ENCODE results near the gene RAPGEF4.

Gene RAPGEF4

DNA sequence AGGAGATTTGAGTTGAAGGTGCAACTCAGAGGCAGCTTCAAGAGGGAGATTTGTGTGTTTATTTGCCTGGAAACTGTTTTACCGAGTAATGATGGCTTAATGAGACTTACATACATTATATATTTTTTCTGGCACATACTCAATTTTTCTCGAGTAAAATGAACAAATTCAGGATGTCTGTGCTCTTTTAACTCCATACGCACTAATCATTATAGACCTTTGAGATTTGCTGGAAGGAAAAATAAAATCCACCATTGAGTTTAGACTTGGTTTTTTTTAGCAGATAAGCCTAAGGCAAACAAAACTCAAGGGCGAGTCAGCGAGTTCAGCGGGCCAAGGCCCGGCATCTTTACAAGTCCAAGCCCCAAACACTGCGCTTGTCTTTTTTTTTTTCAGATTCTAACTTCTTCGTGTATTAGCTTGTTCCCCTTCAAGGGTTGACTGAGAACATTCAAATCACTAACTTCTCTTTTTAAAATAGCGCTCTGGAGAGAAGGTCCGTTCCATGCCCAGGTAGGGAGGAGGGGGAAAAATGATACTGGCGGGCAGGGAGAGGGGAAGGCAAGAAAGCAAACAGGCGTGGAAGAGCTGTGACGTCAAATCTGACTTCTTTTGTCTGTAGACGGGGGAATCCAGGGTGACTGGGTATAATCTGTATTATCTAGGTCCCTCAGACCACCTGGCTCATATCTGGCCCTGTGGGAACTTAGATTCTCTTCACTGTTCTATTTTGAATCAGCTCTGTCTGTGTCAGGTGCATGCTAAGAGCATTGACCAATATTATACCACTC, 267.3 kb downstream of the RAPGEF4 start:
- H3K4me3 ChIP-seq (ENCODE audit: low read depth, low read length): no peak overlapping the region
- TF ChIP-seq, protein P1, sequence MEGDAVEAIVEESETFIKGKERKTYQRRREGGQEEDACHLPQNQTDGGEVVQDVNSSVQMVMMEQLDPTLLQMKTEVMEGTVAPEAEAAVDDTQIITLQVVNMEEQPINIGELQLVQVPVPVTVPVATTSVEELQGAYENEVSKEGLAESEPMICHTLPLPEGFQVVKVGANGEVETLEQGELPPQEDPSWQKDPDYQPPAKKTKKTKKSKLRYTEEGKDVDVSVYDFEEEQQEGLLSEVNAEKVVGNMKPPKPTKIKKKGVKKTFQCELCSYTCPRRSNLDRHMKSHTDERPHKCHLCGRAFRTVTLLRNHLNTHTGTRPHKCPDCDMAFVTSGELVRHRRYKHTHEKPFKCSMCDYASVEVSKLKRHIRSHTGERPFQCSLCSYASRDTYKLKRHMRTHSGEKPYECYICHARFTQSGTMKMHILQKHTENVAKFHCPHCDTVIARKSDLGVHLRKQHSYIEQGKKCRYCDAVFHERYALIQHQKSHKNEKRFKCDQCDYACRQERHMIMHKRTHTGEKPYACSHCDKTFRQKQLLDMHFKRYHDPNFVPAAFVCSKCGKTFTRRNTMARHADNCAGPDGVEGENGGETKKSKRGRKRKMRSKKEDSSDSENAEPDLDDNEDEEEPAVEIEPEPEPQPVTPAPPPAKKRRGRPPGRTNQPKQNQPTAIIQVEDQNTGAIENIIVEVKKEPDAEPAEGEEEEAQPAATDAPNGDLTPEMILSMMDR (IDR thresholded peaks at IDR 0.05; ENCODE audit: borderline replicate concordance, insufficient read depth, low read depth, low read length): no peak

DNA sequence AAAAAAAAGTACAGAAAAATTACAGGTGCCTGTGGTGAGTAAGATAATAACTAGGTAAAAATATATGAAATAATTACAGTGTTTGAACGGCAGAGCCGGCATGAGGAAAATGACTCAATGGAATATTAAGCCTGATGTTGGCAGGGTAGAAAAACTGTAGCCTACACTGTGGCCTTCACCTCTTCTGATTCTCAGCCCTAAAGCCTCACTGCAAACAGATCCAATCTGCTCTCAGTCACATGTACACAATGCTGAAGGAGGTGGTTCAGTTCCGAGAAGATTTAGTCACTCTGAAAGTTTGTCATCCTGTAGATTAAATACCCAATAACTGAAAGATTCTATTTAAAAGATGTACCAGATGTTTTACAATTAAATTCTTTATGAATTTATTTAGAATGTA, 273.1 kb downstream of the RAPGEF4 start:
- TF ChIP-seq, protein P1 (IDR thresholded peaks at IDR 0.05; ENCODE audit: borderline replicate concordance, insufficient read depth, low read depth, low read length): no peak

DNA sequence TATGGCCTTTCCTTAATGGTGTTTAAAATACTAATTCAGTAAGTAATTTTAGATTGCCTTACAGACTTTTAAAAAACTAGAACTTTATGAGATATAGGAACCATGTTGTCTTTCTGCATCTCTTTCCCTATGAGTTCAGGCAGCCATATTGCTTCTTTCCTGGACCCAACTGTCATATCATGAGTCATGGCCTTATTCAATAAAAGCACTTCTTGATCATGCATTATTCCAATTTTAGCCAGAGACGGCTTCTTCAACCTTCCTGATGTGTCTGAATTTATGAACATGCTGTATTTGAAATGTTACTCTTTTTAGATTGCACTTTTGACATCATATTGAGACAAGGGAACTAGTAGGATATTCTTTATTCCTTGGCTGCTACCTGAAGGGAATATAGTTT, 274.6 kb downstream of the RAPGEF4 start:
- TF ChIP-seq, protein P1 (IDR thresholded peaks at IDR 0.05; ENCODE audit: borderline replicate concordance, insufficient read depth, low read depth, low read length): no peak
- no peak overlapping the region for H3K4me3 ChIP-seq (ENCODE audit: low read depth, low read length)

More for the DNA sequence above, 273.1 kb downstream of the RAPGEF4 start:
- H3K4me3 ChIP-seq (ENCODE audit: low read depth, low read length): no peak overlapping the region

DNA sequence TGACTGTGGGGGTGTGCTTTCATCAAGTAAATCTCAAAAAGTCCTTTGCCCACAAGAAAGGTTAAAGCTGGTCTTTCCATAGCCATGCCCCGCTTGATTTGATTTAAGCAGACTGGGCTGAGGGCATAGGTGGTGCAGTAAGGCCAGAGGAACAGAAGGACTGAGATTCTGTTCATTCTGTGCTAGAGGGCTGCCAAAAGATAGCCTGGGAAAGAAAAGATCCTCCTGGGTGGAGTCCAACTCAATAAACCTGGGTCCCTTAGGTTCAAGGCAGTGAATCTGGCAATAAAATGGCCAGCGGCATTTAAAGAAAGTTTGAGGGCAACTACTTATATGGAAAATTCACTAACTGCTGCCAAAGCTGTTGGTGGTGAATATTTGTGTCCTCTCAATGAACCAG, 280.8 kb downstream of the RAPGEF4 start:
- H3K4me3 ChIP-seq (ENCODE audit: low read depth, low read length): no peak overlapping the region
- TF ChIP-seq, protein P1 (IDR thresholded peaks at IDR 0.05; ENCODE audit: borderline replicate concordance, insufficient read depth, low read depth, low read length): no peak

DNA sequence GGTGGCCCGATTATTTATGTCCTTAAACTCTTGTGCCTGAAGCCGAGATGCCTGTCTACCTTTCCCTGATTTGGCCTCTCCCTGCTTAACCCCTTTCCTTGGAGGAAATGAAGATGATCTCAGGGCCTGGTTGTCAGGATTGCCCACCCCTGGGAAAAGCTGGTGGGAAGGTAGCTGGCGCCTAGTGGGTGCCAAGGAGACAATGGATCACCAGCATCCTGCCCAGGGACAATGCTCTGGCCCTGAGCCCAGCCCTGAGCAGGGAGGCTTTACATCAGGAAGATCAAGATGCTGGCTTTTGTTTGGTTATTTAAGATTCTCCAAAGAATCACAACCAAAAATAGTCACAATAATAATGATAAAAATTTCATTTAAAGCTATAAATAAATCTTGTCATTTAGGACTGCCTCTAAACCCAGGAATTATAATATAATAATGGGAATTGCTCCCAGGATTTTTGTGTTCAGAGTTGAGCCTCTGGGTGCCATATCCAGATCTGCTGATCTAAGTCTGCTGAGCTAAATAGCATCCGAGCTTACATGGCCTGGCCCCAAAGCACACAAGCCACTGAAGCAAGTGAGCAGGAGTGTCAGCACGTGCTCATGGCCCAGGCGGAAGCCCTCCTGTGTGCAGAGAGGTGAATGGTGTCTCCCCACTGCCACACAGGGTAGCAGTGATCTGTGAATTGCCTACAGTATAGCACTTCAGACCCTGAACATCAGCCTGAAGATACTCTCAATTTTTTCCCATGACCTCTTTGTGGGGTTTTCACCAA, 282.2 kb downstream of the RAPGEF4 start:
- no peak overlapping the region for H3K4me3 ChIP-seq (ENCODE audit: low read depth, low read length)
- TF ChIP-seq, protein P1 (IDR thresholded peaks at IDR 0.05; ENCODE audit: borderline replicate concordance, insufficient read depth, low read depth, low read length): no peak

DNA sequence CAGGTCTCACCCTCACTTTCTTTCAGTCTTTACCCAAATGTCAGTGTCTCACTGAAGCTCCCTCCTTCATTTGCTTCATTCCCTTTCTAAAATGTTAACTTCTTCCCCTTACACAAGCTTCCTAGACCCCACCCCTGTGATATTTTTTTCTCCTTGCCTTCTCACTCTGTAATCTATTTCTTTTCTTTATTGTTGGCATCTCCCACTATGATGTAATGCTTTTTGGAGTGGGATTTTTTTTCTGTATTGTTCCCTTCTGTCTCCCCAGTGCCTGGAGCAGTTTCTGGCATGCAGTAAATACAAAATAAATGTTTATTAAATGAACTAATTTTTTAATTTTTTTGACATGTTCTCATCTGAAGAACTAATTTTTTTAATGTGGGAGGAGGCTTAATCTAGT, 284.1 kb downstream of the RAPGEF4 start:
- TF ChIP-seq, protein P1 (IDR thresholded peaks at IDR 0.05; ENCODE audit: borderline replicate concordance, insufficient read depth, low read depth, low read length): no peak
- no peak overlapping the region for H3K4me3 ChIP-seq (ENCODE audit: low read depth, low read length)

All from GM12875 (cell line).